GM12891 (cell line): ENCODE data around the gene STK24.
A peak's percentile ranks its signal among the peaks of the same experiment; 100 is the strongest.

Experiments
- DNase-seq: peaks from one replicate; pipeline ENCODE4 v3.0.0; 2011; ENCODE audit warnings: low spot score; ENCODE audit not compliant: insufficient read length
- FAIRE-seq: peaks from 2 replicates; lab custom pipeline; 2011; peaks lifted over from hg19 to GRCh38; lab: Jason Lieb, UNC
- PAX5 ChIP-seq: IDR thresholded peaks from 2 replicates; pipeline ENCODE4 v1.6.1; 2011; ENCODE audit warnings: low read length, moderate library complexity, mild to moderate bottlenecking; ENCODE audit not compliant: insufficient read depth, severe bottlenecking
- POLR2A ChIP-seq: IDR thresholded peaks from 2 replicates; pipeline ENCODE4 v1.6.1; 2011; ENCODE audit warnings: low read depth, low read length, control low read depth
- POLR2AphosphoS5 ChIP-seq: IDR thresholded peaks from 2 replicates; pipeline ENCODE4 v1.6.1; 2011; ENCODE audit warnings: low read depth, low read length, control low read depth
- POU2F2 ChIP-seq: IDR thresholded peaks from 2 replicates; pipeline ENCODE4 v1.6.1; 2011; ENCODE audit warnings: low read depth, mild to moderate bottlenecking, control low read depth, low read length, moderate library complexity
- SPI1 ChIP-seq: IDR thresholded peaks from 2 replicates; pipeline ENCODE4 v1.6.1; 2011; ENCODE audit warnings: low read depth, low read length, control low read depth
- TAF1 ChIP-seq: IDR thresholded peaks from 2 replicates; pipeline ENCODE4 v1.6.1; 2011; ENCODE audit warnings: low read depth, low read length, control low read depth

Gene STK24

DNA sequence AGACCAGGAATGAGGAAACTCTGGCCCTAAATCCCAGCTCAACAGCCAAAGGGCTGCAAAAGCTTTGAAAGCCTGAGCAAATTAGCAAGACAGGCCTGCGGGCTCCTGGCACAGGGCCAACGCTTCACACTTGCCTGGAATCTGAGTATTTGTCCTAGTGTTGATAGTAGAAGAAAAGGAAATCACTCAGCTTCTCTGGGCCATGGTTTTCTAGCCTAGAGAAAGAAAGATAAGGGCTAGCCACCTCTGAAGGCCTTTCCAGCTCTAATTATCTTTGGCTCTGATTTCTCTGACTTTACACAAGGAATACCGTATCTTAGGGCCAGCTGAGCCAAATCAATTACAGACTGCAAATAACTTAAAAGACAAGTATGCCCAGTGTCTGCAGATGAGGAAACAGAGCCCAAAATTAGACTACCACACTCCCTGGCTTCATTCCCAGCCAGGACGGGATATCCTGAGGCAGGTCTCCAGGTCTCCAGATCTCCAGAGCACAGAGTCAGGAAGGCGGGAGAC lies 69.6 kb downstream of the STK24 start:
- DNase-seq (no peak), FAIRE-seq (no peak)
- TF ChIP-seq POLR2A (no peak), TAF1 (no peak), SPI1 (no peak), POU2F2 (no peak), POLR2AphosphoS5 (no peak), PAX5 (no peak)

DNA sequence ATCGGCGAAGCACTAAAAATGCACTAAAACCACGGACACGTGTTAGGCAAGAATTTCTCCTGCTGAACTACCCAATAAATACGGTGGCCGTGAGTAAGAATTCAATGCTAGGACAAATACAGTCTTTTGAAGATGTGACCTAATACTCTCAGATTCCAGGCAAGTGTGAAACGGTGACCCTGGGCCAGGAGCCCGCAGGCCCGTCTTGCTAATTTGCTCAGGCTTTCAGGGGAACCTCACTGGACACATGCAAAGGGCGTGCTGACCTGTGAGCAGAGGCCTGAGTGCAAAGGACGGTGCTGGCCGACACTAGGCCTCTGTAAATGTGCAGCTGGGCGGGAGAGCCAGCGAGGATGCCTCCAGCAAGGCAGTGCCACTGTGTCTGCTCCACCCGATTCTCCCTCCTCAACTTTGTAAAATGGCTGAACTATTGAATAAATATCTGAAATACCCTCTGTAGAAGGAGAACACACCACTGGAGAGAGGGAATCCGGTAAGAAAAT lies 70.1 kb downstream of the STK24 start:
- no peak for TF ChIP-seq TAF1
- TF ChIP-seq POU2F2: no peak
- TF ChIP-seq POLR2AphosphoS5: no peak
- no peak for TF ChIP-seq PAX5
- no peak for TF ChIP-seq SPI1
- no peak for TF ChIP-seq POLR2A
- FAIRE-seq: no peak

DNA sequence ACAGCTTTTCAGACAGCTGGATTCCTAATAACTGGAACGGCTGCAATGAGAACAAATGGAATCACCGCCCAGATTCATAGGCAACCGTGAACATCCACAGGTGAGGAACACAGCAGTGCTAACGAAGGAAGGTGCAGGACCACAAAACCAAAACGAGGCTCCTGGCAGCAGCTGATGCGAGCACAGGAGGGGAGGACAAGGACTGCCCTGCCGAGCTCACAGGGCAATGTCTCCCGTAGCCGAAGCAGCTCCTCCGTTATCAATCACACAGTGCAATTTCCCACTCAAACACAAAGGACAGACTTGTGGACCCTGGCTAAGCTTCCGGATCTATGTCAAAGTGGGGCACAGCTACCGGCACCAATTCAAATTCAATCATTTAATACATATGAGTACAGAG lies 70.6 kb downstream of the STK24 start:
- TF ChIP-seq POU2F2: no peak
- no peak for TF ChIP-seq TAF1
- no peak for TF ChIP-seq POLR2A
- no peak for TF ChIP-seq PAX5
- DNase-seq (no peak), FAIRE-seq (no peak)

More for the DNA sequence above, 70.1 kb downstream of the STK24 start:
- no peak for DNase-seq

DNA sequence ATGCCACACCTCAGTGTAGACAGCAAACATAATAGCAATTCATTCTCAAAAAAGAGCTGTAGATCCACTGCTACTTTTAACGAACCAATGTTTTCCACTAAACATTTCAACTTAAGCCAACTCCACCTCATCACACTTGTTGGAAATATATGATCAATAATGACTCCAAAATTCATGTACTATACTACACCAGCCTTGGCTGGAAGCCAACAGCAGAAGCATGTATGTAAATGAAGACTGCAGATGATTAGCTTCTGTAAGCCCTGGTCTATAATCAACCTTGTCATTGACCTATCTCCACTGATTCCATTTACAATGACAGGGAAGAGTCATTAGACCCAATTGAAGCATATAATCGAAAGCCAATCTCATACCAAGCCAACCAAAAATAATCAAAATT lies 71.7 kb downstream of the STK24 start:
- FAIRE-seq (no peak), DNase-seq (no peak)
- TF ChIP-seq POU2F2 (no peak), POLR2AphosphoS5 (no peak), POLR2A (no peak), SPI1 (no peak), TAF1 (no peak), PAX5 (no peak)

DNA sequence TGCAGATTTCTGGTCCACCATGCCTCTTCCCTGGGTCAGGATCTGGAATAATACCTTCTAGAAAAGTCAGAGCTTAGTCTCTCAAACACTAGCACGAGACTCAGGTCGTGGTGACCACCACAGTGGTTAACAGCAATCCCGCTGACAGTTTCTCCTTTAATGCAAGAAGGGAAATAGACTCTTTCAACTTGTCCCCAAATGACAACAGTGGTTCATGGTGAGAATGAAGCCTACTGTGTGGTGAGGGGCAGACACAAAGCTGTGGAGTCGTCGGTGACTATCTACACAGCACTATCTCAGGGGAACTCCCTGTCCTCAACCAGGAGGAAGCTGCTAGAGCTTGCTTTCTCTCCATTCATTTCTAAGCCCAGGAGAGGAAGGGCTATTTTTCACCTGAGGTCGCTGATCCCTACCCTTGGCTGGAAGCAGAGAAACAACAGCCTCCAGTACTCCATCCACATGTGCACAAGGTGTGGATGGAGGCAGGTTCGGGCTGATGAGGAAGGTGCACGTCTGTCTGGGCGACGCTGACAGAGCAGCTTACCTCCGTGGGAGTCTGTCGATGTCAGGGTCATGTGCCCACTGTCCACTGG lies 72.4 kb downstream of the STK24 start:
- DNase-seq (no peak), FAIRE-seq (peak; percentile 65)
- TF ChIP-seq POLR2A (no peak), POLR2AphosphoS5 (no peak), PAX5 (no peak), POU2F2 (no peak), SPI1 (no peak), TAF1 (no peak)

DNA sequence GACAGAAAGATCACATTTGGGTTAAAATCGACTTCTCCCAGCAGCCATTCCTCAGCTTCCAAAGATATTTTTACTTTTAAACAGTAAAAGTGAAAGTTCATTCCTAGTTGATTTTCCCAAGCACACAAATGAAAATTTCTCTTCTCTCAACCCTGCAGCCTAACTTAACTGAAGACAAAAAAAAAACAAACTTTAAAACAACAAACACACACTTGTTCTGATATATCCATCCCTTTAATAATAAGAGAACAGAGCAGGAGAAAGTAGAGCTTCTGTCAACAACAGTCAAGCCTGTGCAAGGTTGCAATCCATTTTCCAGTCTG lies 72.9 kb downstream of the STK24 start:
- TF ChIP-seq TAF1 (no peak), SPI1 (no peak), POU2F2 (no peak), POLR2A (no peak), PAX5 (no peak), POLR2AphosphoS5 (no peak)
- no peak for DNase-seq
- no peak for FAIRE-seq

DNA sequence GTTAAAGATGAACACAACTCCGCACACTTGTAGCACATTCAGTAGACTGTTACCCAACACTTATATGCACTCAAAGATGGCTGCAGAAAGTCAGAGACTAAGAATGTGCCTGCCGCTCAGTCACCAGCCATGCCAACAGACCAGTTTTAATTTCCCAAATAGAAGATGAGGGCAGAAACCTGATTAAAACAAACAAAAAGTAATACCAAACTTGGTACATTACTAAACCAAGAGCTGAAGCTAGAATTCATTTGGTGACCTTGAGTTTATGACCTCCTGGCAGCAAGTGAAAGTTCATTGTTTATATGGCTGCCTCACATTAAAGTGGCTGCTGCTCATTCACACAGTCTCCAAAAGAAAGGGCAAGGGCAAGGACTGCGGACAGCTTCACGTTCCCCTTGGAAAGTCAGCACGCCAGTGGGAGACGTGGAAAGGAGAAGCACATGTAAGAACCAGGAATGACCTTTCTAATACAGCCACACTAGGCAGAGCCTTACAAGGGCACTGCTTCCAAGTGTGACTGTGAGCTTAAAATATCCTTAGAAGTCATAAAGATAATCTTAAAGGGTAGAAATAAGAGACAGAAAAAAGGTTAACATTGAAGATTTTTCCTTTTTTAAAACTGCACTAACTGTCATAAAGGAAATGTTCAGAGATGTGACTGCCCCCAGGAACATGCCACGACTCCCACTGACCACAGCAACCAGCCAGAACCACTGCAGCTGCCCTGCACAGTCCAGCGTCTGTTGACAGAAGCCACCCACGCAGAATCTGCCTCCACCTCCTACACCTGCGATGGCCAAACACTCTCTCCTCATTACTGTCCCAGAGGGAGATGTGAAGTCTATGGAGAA lies 73.5 kb downstream of the STK24 start:
- no peak for DNase-seq
- TF ChIP-seq SPI1 (no peak), TAF1 (no peak), POU2F2 (no peak), POLR2AphosphoS5 (no peak), POLR2A (no peak), PAX5 (no peak)
- FAIRE-seq: no peak

DNA sequence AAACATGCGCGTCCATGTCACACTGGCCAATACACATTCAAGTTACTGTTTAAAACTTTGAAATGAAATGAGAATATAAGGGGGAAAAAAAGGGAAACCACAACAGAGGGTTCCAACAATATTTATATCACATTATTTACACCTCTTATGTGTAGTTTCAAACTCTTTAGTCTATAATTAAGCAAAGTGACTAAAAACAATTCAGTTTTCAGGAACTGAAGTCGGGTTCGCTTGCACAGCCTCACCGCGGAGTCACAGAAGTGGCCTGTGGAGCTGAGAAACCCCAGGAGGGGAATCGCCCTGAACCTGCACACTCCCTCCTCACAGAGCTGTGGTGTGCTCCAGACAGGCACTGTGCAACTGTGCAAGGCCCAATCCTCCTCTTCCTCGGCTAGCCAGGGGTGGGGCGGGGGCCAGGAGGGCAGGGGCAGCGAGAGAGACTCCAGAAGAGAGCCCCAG lies 75.9 kb downstream of the STK24 start:
- no peak for TF ChIP-seq POLR2AphosphoS5
- no peak for TF ChIP-seq TAF1
- peak; percentile 93 for TF ChIP-seq SPI1
- peak; percentile 23; the same call in 1 of the 2 replicates for TF ChIP-seq POU2F2
- no peak for TF ChIP-seq PAX5
- no peak for TF ChIP-seq POLR2A
- peak; percentile 79 for FAIRE-seq
- peak; percentile 48 for DNase-seq

DNA sequence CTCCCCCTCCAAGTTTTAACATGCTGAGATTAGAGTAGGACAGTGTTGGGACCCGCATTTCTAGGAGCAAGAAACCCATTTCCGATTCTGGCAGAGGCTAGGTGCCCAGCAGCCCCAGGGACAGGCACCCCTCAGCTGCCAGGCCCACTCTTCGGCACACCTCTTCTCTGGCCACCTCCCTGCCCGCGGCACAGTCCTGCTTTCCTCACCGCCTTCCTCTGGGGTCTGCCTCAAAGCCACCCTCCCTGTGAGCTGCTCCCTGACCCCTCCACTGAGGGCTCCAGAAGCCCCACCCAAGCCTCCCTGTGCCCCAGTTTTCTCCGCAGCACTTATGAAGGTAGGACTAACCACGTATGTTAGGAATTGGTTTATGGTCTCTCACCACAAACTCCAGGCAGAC lies 79.9 kb downstream of the STK24 start:
- TF ChIP-seq PAX5 (no peak), TAF1 (no peak), POLR2AphosphoS5 (no peak), POU2F2 (no peak), SPI1 (no peak), POLR2A (no peak)
- FAIRE-seq: no peak

DNA sequence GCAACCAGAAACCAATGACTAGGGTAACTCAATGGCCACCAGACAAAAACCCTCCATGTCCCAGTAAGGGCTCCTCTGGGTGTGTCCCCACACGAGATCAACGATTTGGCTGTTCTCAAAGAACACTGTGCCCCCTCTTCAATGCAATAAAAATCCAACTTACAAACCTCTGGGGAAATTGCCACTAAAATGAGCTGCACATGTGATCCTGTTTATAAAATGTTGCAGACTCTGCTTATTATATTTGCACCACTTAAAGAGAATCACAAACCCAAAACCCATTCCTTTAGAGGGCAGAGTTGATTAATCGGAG lies 80.5 kb downstream of the STK24 start:
- DNase-seq: no peak
- TF ChIP-seq PAX5: no peak
- no peak for FAIRE-seq

More for the DNA sequence above, 79.9 kb downstream of the STK24 start:
- no peak for DNase-seq
